Kidney (tissue), 14 donors: ENCODE data around the gene BCAP29. TPM values are rescaled to one million over a fixed set of nuclear protein-coding genes. Genes with fewer than 3 reads are reported as not detected.
A peak's percentile ranks its signal among the peaks of the same experiment; 100 is the strongest.

ENCODE experiments used
- DNase-seq, 5 donors: peaks; one replicate each; pipeline ENCODE4 v3.0.0-alpha.2; 2013 to 2020
- FAIRE-seq: peaks from 2 replicates; lab custom pipeline; 2012; peaks lifted over from hg19 to GRCh38; lab: Jason Lieb, UNC
- H3K27ac ChIP-seq, 2 donors: one replicate each; pipeline ENCODE4 v1.7.0; 2013; ENCODE audit warnings: low read depth in 2 of 2, low read length in 2 of 2, inconsistent platforms in 1 of 2
- H3K27me3 ChIP-seq: one replicate; pipeline ENCODE4 v1.7.1; 2013; ENCODE audit warnings: low read length, inconsistent platforms; ENCODE audit not compliant: control insufficient read depth, insufficient read depth
- H3K36me3 ChIP-seq, 3 donors: one replicate each; pipeline versions ENCODE4 v1.7.0 to v1.7.1; 2013; ENCODE audit warnings: low read length in 3 of 3, control low read depth in 1 of 3, inconsistent platforms in 1 of 3; ENCODE audit not compliant: insufficient read depth in 3 of 3, control insufficient read depth in 2 of 3
- H3K4me1 ChIP-seq, 3 donors: one replicate each; pipeline versions ENCODE4 v1.7.0 to v1.7.1; 2013; ENCODE audit warnings: low read length in 3 of 3, inconsistent platforms in 1 of 3, low read depth in 1 of 3; ENCODE audit not compliant: control insufficient read depth in 2 of 3, insufficient read depth in 2 of 3
- H3K4me3 ChIP-seq, 3 donors: one replicate each; pipeline versions ENCODE4 v1.7.0 to v1.8.1; 2013; ENCODE audit warnings: low read length in 3 of 3, control low read depth in 1 of 3, inconsistent platforms in 1 of 3
- H3K9ac ChIP-seq, 3 donors: one replicate each; pipeline versions ENCODE4 v1.7.0 to v1.7.1; 2013; ENCODE audit warnings: low read length in 3 of 3, control low read depth in 1 of 3, inconsistent platforms in 1 of 3
- H3K9me3 ChIP-seq, 3 donors: one replicate each; pipeline versions ENCODE4 v1.7.0 to v1.7.1; 2013; ENCODE audit warnings: low read length in 3 of 3, control low read depth in 1 of 3, inconsistent platforms in 1 of 3; ENCODE audit not compliant: control insufficient read depth in 2 of 3, insufficient read depth in 1 of 3
- intact Hi-C: fragments of 100-400 bp; cut with DNase I; formaldehyde crosslinking; loops from one replicate; pipeline ENCODE4 v1.11.1; 2022
- polyA plus RNA-seq: library from polyadenylated mRNA; stranded (reverse); fragments of 350-450 nt; fragmentation: Illumina TruSeq; extraction: RNeasy Lipid Tissue Mini Kit (QIAGEN cat#74804); gene quantifications from one replicate; pipeline ENCODE4 v1.2.3, GENCODE V29; 2014; ENCODE audit warnings: low read depth, low replicate concordance; ENCODE audit not compliant: insufficient read depth
- total RNA-seq: library from RNA; stranded (reverse); fragmentation: NEBNext Ultra II Directional; extraction: Animal tissue kit (Norgen Biotek cat#: 25700); gene quantifications from one replicate; pipeline ENCODE4 v1.2.1, GENCODE V29; 2021
- TF ChIP-seq, protein P1 (sequence below): IDR thresholded peaks from 3 replicates; pipeline ENCODE4 v1.5.1; 2012; ENCODE audit warnings: mild to moderate bottlenecking, moderate library complexity, borderline replicate concordance; ENCODE audit not compliant: insufficient read depth; ENCODE audit errors: extremely low read depth
- donor health status: control.
- donor health status: control.
- donor health status: control.
- donor health status: control.
- donor health status: control.
- donor health status: DM: yes; HTN: yes; CAD: no.
- donor health status: Normal renal cell carcinoma (clear cell type).

BCAP29 gene
- total and polyA plus RNA-seq, 2 donors from 2014 or later = 31.2 to 50.2 TPM

DNA sequence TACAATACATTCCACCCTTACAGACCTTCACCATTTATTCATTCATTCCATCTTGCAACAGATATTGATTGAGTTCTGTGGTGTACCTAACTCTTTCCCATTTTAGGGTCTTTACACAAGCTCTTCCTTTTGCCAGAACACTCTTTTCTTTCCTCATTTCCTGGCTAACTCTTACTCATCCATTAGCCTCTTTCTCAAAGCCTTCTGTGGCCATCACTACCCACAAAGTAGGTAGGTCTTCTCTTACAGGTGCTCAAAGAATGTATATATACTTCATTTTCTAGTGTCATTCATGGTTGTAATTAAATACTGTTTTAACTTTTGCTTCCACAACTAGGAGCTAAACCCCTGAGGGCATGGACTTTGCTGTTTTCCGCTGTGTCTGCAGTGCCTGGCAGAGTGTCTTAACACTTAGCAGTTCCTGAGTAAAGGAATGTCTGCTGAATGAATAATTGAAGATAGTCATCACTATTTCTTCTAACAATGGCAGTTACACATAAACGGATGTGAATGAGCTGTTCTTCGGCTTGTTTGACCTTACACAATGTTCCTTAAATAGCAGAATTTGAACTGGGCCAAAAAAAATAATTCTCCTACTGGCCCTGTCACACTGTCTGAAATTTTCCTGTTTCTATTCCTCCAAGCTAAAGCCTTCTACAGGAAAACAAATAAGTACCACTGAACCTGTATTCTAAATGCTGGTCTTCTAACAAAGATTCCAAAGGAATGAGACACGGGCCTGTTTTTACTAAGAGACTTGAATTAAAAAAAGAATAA lies 15.1 kb downstream of the BCAP29 start:
- FAIRE-seq = peak; percentile 67
- Histone ChIP-seq H3K4me3 (peak overlapping the region in 1 of 3 donors; percentile 2), H3K9me3 (no peaks in the 10 kb centered on the region), H3K4me1 (peaks cover 0 to 5% (median 2%) of the 10 kb centered on the region in 3 donors), H3K27me3 (no peaks in the 10 kb centered on the region), H3K9ac (no peak overlapping the region), H3K27ac (peak overlapping the region in 1 of 2 donors; percentile 65), H3K36me3 (peaks cover 0 to 5% (median 0%) of the 10 kb centered on the region in 3 donors)
- DNase-seq = peak in 2 of 5 donors; percentile 45 to 83
- intact Hi-C loops = no loop called here
- TF ChIP-seq, protein P1, sequence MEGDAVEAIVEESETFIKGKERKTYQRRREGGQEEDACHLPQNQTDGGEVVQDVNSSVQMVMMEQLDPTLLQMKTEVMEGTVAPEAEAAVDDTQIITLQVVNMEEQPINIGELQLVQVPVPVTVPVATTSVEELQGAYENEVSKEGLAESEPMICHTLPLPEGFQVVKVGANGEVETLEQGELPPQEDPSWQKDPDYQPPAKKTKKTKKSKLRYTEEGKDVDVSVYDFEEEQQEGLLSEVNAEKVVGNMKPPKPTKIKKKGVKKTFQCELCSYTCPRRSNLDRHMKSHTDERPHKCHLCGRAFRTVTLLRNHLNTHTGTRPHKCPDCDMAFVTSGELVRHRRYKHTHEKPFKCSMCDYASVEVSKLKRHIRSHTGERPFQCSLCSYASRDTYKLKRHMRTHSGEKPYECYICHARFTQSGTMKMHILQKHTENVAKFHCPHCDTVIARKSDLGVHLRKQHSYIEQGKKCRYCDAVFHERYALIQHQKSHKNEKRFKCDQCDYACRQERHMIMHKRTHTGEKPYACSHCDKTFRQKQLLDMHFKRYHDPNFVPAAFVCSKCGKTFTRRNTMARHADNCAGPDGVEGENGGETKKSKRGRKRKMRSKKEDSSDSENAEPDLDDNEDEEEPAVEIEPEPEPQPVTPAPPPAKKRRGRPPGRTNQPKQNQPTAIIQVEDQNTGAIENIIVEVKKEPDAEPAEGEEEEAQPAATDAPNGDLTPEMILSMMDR = no peak

DNA sequence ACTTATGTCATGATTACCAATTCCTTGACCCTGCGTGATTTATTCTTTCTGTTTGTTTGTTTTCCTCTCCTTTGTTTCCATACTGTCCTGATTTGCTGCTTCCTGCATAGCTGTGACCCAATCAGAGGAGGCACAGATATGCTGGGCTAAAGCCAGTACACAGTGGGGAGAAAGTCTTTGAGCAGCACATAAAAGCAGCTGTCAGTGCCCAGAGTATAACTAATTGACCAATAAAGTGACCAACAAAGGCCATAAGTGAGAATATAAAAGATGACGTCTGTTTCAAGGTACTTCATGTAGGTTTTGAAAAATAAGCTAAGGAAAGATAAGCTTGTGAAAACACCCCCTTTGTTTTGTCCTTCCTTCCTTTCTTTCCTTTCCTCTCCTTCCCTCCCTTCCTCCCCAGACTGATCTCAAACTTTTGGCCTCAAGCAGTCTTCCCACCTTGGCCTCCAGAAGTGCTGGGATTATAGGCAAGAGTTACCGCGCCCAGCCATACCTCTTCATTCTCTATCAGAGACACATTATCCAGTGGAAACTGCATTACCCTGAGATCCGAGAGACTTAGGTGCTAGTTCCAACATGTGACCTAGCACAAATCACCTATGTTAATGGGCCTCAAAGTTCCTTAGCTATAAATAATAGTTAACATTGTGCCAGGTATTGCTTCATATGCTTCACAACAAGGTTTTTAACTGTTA lies 17.0 kb downstream of the BCAP29 start:
- no peak for FAIRE-seq
- intact Hi-C loops = no loop called here
- Histone ChIP-seq H3K27me3 (no peaks in the 10 kb centered on the region), H3K4me1 (peaks cover 0 to 5% (median 2%) of the 10 kb centered on the region in 3 donors), H3K9me3 (no peaks in the 10 kb centered on the region), H3K4me3 (no peak overlapping the region), H3K36me3 (peaks cover 0 to 5% (median 2%) of the 10 kb centered on the region in 3 donors), H3K9ac (no peak overlapping the region), H3K27ac (no peak overlapping the region)
- peak in 2 of 5 donors; percentile 39 to 76 for DNase-seq
- TF ChIP-seq, protein P1 = no peak

DNA sequence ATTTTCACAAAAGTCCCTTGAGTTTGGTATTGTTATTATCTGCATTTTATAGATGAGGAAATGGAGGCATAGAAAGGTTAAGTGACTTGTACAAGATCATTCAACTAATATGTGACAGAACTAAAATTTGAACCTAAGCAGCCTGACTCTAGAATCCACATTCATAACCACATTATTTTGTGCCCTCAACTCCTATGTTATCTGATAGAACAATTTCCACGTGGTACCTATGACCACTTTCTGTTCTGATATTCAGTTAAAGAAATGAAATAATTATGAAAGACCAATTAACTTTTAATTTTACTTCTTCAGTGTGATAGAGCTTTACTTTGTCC lies 17.5 kb downstream of the BCAP29 start:
- Histone ChIP-seq H3K27ac (no peak overlapping the region), H3K27me3 (no peaks in the 10 kb centered on the region), H3K4me1 (peaks cover 0 to 5% (median 2%) of the 10 kb centered on the region in 3 donors), H3K36me3 (peaks cover 0 to 5% (median 3%) of the 10 kb centered on the region in 3 donors), H3K9me3 (no peaks in the 10 kb centered on the region), H3K4me3 (no peak overlapping the region), H3K9ac (no peak overlapping the region)
- TF ChIP-seq, protein P1 = no peak
- FAIRE-seq (no peak), DNase-seq (no peak)
- intact Hi-C loops = no loop called here
